Measurements from ENCODE around the gene TNFRSF1A.

DNA sequence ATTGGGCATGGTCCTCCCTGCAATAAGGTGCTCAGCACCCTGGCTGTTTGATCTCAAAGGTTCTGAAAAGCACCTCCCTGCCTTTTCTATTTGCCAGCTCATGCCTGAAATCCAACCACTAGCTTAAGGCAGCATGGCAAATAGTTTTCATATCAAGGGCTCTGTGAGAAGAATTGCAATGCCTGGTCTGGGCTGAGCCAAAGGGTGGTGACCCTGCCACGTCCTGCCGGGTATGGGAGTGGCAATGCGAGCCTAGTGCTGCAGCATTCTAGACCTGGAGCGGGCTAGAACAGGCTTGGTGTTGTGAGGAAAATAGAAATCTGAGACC is 35.8 kb upstream of the TNFRSF1A start:
- TF ChIP-seq CTCF (IDR thresholded peaks at IDR 0.05) (no peak), TCF7L2 (IDR thresholded peaks at IDR 0.05; ENCODE audit: low read depth, low read length) (no peak), REST (IDR thresholded peaks at IDR 0.05; ENCODE audit: insufficient read depth in 1 of 2, low read depth in 2 of 2, low read length in 1 of 2) (no peak), POLR2AphosphoS5 (IDR thresholded peaks at IDR 0.05; ENCODE audit: low read depth, low read length) (no peak)
